SJCRH30 (cell line): ENCODE results near the gene TIAM1. TPM values are rescaled to one million over a fixed set of nuclear protein-coding genes. Genes with fewer than 3 reads are reported as not detected.

ENCODE experiments used
- DNase-seq, 2 experiments: peaks; one replicate each; pipeline ENCODE4 v3.0.0-alpha.2; 2015 to 2020
- H3K27ac ChIP-seq: fragments of 250-450 bp; sonication (Bioruptor Pico); 2 replicates; pipeline ENCODE4 v1.5.1; 2020; ENCODE audit warnings: mild to moderate bottlenecking, moderate library complexity
- H3K27me3 ChIP-seq: fragments of 250-450 bp; sonication (Bioruptor Pico); 2 replicates; pipeline ENCODE4 v1.5.1; 2020; ENCODE audit warnings: mild to moderate bottlenecking, moderate library complexity
- H3K36me3 ChIP-seq: fragments of 250-450 bp; sonication (Bioruptor Pico); 2 replicates; pipeline ENCODE4 v1.5.1; 2020; ENCODE audit warnings: mild to moderate bottlenecking, moderate library complexity
- H3K4me1 ChIP-seq: fragments of 250-450 bp; sonication (Bioruptor Pico); 2 replicates; pipeline ENCODE4 v1.5.1; 2020; ENCODE audit warnings: mild to moderate bottlenecking, moderate library complexity
- H3K4me3 ChIP-seq: fragments of 250-450 bp; sonication (Bioruptor Pico); 2 replicates; pipeline ENCODE4 v1.5.1; 2020; ENCODE audit warnings: mild to moderate bottlenecking, moderate library complexity
- H3K9me3 ChIP-seq: fragments of 250-450 bp; sonication (Bioruptor Pico); replicated peaks from 2 replicates; pipeline ENCODE4 v1.5.1; 2020; ENCODE audit warnings: mild to moderate bottlenecking, moderate library complexity
- total RNA-seq: library from RNA; depleted of rRNA; stranded (reverse); fragments of >200 nt; shearing (Covaris generic); gene quantifications from 2 replicates; pipeline ENCODE4 v1.2.3, GENCODE V29; 2014

TIAM1 gene
- total RNA-seq, 1 experiment from 2014 or later: 9.5 TPM

DNA sequence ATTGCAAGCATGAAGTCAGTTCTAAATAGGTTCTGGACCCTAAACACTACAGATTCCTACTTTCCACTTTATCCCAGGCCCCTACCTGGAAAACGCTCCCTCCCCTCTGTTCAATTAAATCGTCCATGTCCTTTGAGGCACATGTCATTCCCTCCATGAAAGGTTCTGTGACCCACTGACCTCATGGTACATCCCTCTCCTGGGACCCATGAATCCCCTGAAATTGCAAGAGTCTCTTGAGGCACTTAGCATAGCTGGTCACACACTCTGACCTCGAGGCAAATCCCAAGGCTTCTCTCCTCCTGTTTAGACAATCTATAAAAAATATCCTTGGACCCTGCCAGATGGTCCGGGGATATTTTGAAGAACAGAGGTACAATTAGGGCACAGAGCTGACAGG lies 271.5 kb downstream of the TIAM1 start:
- no peaks in the 10 kb centered on the region for H3K36me3 ChIP-seq
- no peak for DNase-seq
- H3K9me3 ChIP-seq: no peaks in the 10 kb centered on the region
- H3K27ac ChIP-seq: no peak overlapping the region
- no peaks in the 10 kb centered on the region for H3K4me1 ChIP-seq
- H3K27me3 ChIP-seq: no peaks in the 10 kb centered on the region
- no peak overlapping the region for H3K4me3 ChIP-seq
